AG04449 (cell line): ENCODE data around the gene KCP.

Experiments used
- CTCF ChIA-PET: fragments of 350-600 bp; formaldehyde crosslinking; extraction: SDS; loops from one replicate; lab custom pipeline; 2021; ENCODE audit warnings: antibody characterized with exemption; lab: Yijun Ruan, JAX
- POLR2A ChIA-PET: fragments of 400-600, 350-600 bp; formaldehyde crosslinking; extraction: SDS; loops from one replicate; lab custom pipeline; 2020; ENCODE audit warnings: antibody characterized with exemption, inconsistent platforms; lab: Yijun Ruan, JAX
- DNase-seq: peaks from one replicate; pipeline ENCODE4 v3.0.0-alpha.2; 2010; ENCODE audit warnings: low read depth, low spot score
- H3K4me3 ChIP-seq: 2 replicates; pipeline ENCODE4 v1.5.1; 2011; ENCODE audit warnings: low read depth, mild to moderate bottlenecking, control low read depth, low read length
- TF ChIP-seq, protein P1 (sequence below): IDR thresholded peaks from one replicate; pipeline ENCODE4 v1.5.1; 2011; ENCODE audit warnings: mild to moderate bottlenecking, moderate library complexity, low read length, control low read depth, inconsistent platforms; ENCODE audit not compliant: insufficient read depth; ENCODE audit errors: missing control alignments

The KCP gene

DNA sequence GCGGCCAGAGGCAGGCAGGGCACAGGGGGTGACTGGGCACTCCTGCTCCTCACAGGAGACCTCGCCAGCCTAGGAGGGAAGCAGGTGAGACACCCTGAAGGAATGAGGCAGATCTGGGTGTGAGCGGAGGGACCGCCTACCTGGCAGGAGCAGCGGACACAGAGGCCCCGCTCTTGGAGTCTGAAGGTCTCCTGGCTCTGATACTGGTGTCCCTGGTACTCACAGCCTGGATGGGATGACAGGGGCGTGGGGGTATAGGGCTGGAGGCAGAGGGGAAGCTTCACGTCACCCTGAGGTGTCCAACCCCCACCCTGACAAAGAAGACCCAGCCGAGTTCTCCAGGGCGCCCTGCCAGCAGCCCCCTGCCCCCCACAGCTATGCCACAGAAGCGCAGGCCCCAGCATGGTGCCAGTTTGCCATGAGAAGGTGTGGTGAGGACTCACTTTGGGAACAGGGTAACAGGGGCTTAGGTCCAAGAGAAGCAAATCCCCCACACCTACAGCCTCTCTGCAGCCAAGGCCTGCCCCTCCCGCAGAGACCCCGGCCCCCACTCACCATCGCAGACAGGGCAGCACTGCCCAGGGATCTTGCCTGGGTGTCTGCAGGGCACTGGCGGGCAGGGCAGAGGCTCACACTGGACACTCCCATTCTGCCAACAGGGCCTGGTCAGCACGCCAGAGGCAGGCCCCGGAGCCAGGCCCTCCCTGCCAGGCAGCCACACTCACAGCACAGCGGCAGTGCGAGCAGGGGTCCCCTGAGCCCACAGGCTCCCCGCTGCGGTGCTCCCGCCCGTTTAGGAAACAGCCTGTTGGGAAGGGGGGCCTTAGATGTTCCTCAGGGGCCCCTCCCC, 17.0 kb downstream of the KCP start:
- DNase-seq: no peak
- no peak overlapping the region for H3K4me3 ChIP-seq
- ChIA-PET POLR2A (no interaction called here), CTCF (interaction anchor here (1.5 to 6.3 kb wide), 3 partner anchors 10 to 12 kb away, joined by 3 to 43 read pairs (median 9); no protein-coding TSS in a partner anchor)
- TF ChIP-seq, protein P1, sequence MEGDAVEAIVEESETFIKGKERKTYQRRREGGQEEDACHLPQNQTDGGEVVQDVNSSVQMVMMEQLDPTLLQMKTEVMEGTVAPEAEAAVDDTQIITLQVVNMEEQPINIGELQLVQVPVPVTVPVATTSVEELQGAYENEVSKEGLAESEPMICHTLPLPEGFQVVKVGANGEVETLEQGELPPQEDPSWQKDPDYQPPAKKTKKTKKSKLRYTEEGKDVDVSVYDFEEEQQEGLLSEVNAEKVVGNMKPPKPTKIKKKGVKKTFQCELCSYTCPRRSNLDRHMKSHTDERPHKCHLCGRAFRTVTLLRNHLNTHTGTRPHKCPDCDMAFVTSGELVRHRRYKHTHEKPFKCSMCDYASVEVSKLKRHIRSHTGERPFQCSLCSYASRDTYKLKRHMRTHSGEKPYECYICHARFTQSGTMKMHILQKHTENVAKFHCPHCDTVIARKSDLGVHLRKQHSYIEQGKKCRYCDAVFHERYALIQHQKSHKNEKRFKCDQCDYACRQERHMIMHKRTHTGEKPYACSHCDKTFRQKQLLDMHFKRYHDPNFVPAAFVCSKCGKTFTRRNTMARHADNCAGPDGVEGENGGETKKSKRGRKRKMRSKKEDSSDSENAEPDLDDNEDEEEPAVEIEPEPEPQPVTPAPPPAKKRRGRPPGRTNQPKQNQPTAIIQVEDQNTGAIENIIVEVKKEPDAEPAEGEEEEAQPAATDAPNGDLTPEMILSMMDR: no peak

DNA sequence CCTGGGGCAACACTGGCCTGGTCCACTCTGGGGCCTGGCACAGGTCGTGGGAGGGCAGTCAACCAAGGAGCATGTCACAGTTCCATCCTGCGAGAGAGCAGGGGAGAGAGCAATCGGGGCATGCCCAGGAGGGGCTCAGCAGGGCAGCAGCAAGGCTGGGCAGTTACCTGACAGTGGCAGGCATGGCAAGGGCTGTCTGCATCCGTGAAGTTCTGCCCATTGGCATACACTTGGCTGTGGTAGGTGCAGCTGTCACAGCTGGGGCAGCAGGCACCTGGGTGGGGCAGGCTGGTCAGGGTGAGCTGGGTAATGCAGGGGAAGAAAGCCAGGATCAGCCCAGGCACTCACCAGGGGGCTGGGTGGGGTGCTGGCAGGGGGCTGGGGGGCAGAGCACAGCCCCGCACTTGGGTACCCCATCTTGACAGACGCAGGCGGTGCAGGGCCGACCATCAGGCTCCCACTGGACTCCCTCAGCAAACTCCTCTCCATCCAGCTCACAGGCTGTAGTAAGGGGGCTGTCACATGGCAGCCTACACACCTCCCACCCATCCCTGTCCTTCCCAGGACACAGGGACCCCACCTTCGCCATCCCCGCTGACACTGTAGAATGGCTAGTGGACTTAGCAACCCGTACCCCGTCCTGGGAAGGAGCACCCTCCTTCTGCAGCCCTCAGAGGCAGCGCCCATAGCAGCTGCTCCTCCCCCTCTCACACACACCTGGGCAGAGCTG, 17.8 kb downstream of the KCP start:
- TF ChIP-seq, protein P1: no peak
- ChIA-PET POLR2A (no interaction called here), CTCF (interaction anchor here (1.5 to 2.0 kb wide), 2 partner anchors 9 to 11 kb away, joined by 3 to 9 read pairs; no protein-coding TSS in a partner anchor)
- DNase-seq: no peak
- H3K4me3 ChIP-seq: no peak overlapping the region

DNA sequence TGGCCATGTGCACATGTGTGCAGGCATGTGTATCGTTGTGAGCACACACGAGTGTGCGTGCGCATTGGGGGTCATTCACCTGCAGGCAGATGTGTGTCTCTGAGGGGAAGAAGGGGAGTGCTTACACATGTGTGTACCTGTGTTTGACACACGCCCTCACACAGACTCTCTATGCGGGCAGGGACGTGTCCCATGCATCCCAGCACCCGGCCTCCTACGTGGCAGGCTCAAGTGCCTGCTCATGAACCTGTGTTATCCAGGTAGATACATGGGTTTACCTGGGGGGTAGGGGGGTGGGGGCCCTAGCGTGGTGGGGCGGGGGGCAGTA, 18.6 kb downstream of the KCP start:
- TF ChIP-seq, protein P1: no peak
- POLR2A ChIA-PET: no interaction called here
- H3K4me3 ChIP-seq: no peak overlapping the region
- DNase-seq: no peak
- CTCF ChIA-PET: interaction anchor here (2.0 kb wide), 1 partner anchor 8 kb away, joined by 9 read pairs; no protein-coding TSS in a partner anchor

DNA sequence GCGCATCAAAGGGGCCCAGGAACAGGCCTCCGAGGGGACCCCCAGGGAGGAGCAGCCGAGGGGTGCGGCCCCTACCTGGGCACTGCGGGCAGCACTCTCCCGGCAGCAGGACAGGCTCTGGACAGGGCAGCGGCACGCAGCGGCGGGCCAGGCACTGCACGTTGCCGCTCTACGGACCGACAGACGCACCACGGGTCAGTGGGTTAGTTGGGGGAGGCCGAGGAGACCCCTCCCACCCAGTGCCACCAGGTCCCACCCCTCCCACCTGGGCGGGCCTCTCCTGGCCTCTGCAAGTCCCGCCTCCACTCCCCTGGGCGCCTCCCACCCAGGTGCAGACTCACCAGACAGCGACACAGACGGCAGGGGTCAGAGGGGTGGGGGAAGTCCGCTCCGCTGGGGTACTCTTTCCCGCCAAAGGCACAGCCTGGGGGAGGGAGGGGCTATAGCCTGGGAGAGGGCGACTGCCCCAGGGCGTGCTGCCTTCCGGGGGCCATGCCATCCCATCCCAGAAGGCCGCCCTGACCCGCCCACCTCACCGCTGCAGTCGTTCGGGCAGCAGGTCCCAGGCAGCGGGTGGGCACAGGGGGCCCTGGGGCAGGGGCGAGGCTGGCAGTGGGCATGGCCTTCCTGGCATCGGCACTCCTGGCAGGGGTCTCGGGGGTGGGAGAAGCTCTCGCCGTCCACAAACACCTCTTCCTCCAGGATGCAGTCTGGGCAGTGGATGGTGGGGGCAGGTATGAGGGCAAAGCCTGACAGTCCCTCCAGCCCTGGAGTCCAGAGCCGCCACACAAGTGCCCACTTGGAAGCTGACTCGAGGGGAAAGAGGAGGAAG, 19.2 kb downstream of the KCP start:
- ChIA-PET POLR2A (no interaction called here), CTCF (interaction anchor here (2.0 kb wide), 1 partner anchor 8 kb away, joined by 9 read pairs; no protein-coding TSS in a partner anchor)
- no peak for DNase-seq
- TF ChIP-seq, protein P1: no peak
- no peak overlapping the region for H3K4me3 ChIP-seq

DNA sequence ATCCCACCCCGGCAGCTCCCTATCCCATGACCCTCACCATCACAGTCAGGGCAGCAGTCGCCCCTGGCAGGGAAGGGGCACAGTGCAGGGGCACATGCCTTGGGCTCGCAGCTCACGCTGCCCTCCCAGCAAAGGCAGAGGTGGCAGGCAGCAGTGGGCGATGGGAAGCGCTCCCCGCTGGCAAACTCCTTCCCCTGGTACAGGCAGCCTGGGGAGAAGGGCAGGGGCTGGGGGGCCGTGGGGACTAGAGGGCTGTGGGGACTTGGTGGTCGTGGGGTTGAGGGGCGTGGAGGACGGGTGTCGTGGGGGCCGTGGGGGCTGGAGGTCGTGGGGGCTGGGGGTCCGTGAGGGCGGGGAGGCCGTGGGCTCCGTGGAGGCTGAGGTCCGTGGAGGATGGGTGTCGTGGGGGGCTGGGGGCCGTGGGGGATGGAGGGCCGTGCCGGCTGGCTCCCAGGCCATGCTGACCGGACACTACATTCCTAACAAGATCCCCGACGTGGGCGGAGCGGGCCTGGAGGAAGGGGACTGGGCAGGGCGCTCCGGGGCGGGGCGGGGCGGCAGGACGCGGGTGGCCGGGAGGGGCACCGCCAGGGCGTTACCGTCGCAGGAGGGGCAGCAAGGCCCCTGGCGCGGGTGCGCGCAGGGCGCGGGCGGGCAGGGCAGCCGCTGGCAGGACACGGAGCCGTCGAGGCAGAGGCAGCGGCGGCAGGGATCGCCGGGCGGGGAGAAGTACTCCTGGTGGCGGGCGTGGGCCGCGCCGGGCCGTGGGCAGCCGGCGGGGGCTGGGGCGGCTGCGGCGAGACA, 20.0 kb downstream of the KCP start:
- no peak for DNase-seq
- no peak overlapping the region for H3K4me3 ChIP-seq
- TF ChIP-seq, protein P1: no peak
- CTCF ChIA-PET: no interaction called here
- POLR2A ChIA-PET: no interaction called here
